ENCODE results near the gene PPP1R37.
A peak's percentile ranks its signal among the peaks of the same experiment; 100 is the strongest.

PPP1R37 gene

GRCh38 chr19:45119582-45119981 is 26.6 kb downstream of the PPP1R37 start:
- H3K27ac ChIP-seq, result no peak overlapping the region
- TF ChIP-seq CTCF (conservative IDR thresholded peaks at IDR 0.05), result no peak

DNA sequence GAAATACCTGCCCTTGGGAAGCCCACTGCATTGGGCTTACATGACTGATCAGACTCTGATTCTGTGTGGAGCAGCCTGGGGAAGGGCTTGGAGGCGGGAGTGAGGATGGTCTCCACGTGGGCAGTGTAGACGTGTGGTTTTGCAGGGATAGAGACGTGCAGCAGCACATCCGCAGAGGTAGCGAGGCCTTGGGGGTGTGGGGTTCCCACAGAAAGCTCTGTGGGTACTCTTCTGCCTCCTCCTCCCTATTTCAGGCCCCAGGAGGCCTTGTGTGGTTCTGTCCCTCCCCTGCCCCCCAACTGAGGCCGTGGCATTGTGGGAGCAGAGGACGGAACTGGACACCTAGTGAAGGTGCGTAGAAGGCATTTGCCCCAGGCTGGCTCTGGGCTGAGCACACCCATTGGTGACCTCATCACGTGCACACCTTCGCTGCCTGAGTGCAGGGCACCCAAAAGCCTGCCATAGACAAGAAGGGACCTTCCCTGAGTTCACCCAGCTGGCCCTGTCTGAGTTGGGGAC is 28.9 kb downstream of the PPP1R37 start:
- no peak for TF ChIP-seq CTCF (conservative IDR thresholded peaks at IDR 0.05)
- peak overlapping the region; percentile 68 for H3K27ac ChIP-seq

DNA sequence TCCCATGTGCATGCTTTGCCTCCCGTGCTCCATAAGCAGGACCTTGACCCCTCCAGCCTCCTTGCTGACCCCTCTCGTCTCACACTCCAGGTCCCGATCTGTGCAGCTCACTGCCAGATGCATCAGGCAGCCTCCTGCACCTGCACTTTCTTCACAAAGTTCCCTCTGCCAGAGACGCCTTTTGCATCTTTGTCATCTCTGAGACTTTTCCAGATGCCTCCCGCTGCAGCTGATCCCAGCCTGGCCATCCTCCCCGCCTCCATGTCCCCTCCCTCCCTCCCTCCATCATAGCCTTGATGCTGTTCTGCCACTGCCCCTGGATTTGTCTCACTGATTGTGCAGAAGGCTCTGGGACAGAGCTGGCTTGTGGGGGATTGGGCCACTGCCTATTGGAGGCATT is 29.9 kb downstream of the PPP1R37 start:
- peak overlapping the region; percentile 68 for H3K27ac ChIP-seq
- no peak for TF ChIP-seq CTCF (conservative IDR thresholded peaks at IDR 0.05)

- peak overlapping the region; percentile 68 for H3K27ac ChIP-seq
- TF ChIP-seq CTCF (conservative IDR thresholded peaks at IDR 0.05), result no peak
Observed at GRCh38 chr19:45123440-45123850, 30.5 kb downstream of the PPP1R37 start.

DNA sequence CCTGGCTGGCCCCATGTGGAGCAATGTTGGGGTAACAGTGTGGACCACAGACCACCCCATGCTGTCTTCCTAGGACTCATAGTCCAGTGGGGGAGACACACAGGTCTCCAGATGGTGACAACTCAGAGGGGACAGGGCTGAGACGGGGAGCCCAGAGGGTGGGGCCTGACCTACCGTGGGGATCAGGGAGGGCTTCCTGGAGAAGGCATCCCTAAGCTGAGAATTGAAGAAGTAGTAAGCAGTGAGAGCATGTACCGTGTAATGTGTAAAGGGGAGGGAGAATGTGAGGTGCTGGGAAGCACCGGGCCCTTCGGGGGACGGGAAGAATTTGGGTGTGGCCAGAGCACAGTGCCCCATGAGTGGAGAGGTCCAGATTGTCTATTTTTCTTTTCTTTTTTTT is 31.0 kb downstream of the PPP1R37 start:
- TF ChIP-seq CTCF (conservative IDR thresholded peaks at IDR 0.05), result no peak
- peak overlapping the region; percentile 68 for H3K27ac ChIP-seq

- TF ChIP-seq CTCF (conservative IDR thresholded peaks at IDR 0.05), result no peak
- no peak overlapping the region; the same call in 1 of the 2 replicates for H3K27ac ChIP-seq
Observed at GRCh38 chr19:45125360-45125759, 32.4 kb downstream of the PPP1R37 start.

GRCh38 chr19:45125975-45126493 is 33.1 kb downstream of the PPP1R37 start:
- H3K27ac ChIP-seq, result no peak overlapping the region
- TF ChIP-seq CTCF (conservative IDR thresholded peaks at IDR 0.05), result peak; percentile 77

All from VCaP (cell line).